Activated effector memory CD4-positive, alpha-beta T cell treated with anti-CD3 and anti-CD28 coated beads, Interleukin-2, amount 50 U/mL, for 16 hours (primary cell): ENCODE results near the gene VPS37B.

ENCODE experiments used
- DNase-seq: peaks from one replicate; pipeline ENCODE4 v3.0.0-alpha.2; 2020

The VPS37B gene

GRCh38 chr12:122864894-122865253, 31.1 kb downstream of the VPS37B start:
- DNase-seq: no peak

- no peak for DNase-seq
These were observed 32.8 kb downstream of the VPS37B start for GRCh38 chr12:122862872-122863701.

- no peak for DNase-seq
These were observed 33.8 kb downstream of the VPS37B start for GRCh38 chr12:122862110-122862634.

- DNase-seq: no peak
These were observed 34.3 kb downstream of the VPS37B start for GRCh38 chr12:122861587-122861970.

GRCh38 chr12:122860854-122861586, 34.9 kb downstream of the VPS37B start:
- DNase-seq: no peak

- peak; percentile 93 for DNase-seq
These were observed 35.7 kb downstream of the VPS37B start for GRCh38 chr12:122860040-122860853.

- no peak for DNase-seq
These were observed 36.5 kb downstream of the VPS37B start for GRCh38 chr12:122859303-122860039.

- no peak for DNase-seq
These were observed 37.2 kb downstream of the VPS37B start for GRCh38 chr12:122858591-122859302.

- no peak for DNase-seq
These were observed 37.8 kb downstream of the VPS37B start for GRCh38 chr12:122858171-122858570.

GRCh38 chr12:122856999-122857671, 38.8 kb downstream of the VPS37B start:
- DNase-seq: no peak

GRCh38 chr12:122855928-122856831, 39.7 kb downstream of the VPS37B start:
- no peak for DNase-seq

- no peak for DNase-seq
These were observed 40.7 kb downstream of the VPS37B start for GRCh38 chr12:122855071-122855829.

GRCh38 chr12:122854554-122854953, 41.4 kb downstream of the VPS37B start:
- DNase-seq: no peak

GRCh38 chr12:122853582-122854245, 42.2 kb downstream of the VPS37B start:
- no peak for DNase-seq

- no peak for DNase-seq
These were observed 43.3 kb downstream of the VPS37B start for GRCh38 chr12:122852336-122853275.

- DNase-seq: no peak
These were observed 44.1 kb downstream of the VPS37B start for GRCh38 chr12:122851820-122852219.

GRCh38 chr12:122850695-122851350, 45.1 kb downstream of the VPS37B start:
- no peak for DNase-seq
